GM12878 (cell line): ENCODE data around the gene C3.

Source experiments
- BCL11A ChIP-seq: IDR thresholded peaks from 2 replicates; pipeline ENCODE4 v1.6.1; 2011; ENCODE audit warnings: low read depth, low read length
- CTCF ChIP-seq, 3 experiments: IDR thresholded peaks in 2 of 3; conservative IDR thresholded peaks in 1 of 3; 2 replicates each; pipeline ENCODE4 v1.5.1; 2011; ENCODE audit warnings: low read depth in 3 of 3, low read length in 3 of 3, mild to moderate bottlenecking in 3 of 3, control low read depth in 2 of 3, moderate library complexity in 2 of 3, inconsistent platforms in 1 of 3, mixed read lengths in 1 of 3; ENCODE audit not compliant: control insufficient read depth in 2 of 3, insufficient read depth in 1 of 3; ENCODE audit errors: extremely low read depth in 1 of 3
- GATAD2B ChIP-seq: fragments of 450-650 bp; conservative IDR thresholded peaks from 2 replicates; pipeline ENCODE4 v1.6.1; 2017; ENCODE audit warnings: low read depth, mild to moderate bottlenecking, moderate library complexity
- LARP7 ChIP-seq: fragments of 450-650 bp; IDR thresholded peaks from 2 replicates; pipeline ENCODE4 v1.6.1; 2017; ENCODE audit warnings: mild to moderate bottlenecking
- POLR2A ChIP-seq: IDR thresholded peaks from 2 replicates; pipeline ENCODE4 v1.6.1; 2011; ENCODE audit warnings: low read depth, mild to moderate bottlenecking, low read length
- POLR2AphosphoS5 ChIP-seq: IDR thresholded peaks from 2 replicates; pipeline ENCODE4 v1.6.1; 2011; ENCODE audit warnings: mild to moderate bottlenecking, low read length, inconsistent platforms
- REST ChIP-seq: IDR thresholded peaks from 2 replicates; pipeline ENCODE4 v1.6.1; 2012; ENCODE audit warnings: mild to moderate bottlenecking, low read depth, low read length
- STAT3 ChIP-seq: IDR thresholded peaks from 2 replicates; pipeline ENCODE4 v1.6.1; 2011; ENCODE audit warnings: low read depth, low read length, improper control_type of control experiment
- SUZ12 ChIP-seq: fragments of 200-600 bp; sonication (generic); IDR thresholded peaks from one replicate; pipeline ENCODE4 v1.6.1; 2018; ENCODE audit warnings: antibody characterized with exemption, mild to moderate bottlenecking; ENCODE audit not compliant: unreplicated experiment

GRCh38 chr19:6728346-6728745, 7.9 kb upstream of the C3 start:
- TF ChIP-seq CTCF (IDR thresholded peaks at IDR 0.05 in 2 of 3, conservative IDR thresholded peaks at IDR 0.05 in 1 of 3; ENCODE audit: control insufficient read depth in 2 of 3, extremely low read depth in 1 of 3, insufficient read depth in 1 of 3, low read depth in 3 of 3, low read length in 3 of 3) (no peak), LARP7 (no peak), BCL11A (no peak), SUZ12 (no peak), POLR2AphosphoS5 (no peak), GATAD2B (no peak), POLR2A (peak; percentile 38; the same call in 1 of the 2 replicates), REST (no peak), STAT3 (no peak)
